Adrenal gland (tissue), 12 donors: Measurements from ENCODE around the gene CEL. TPM values are rescaled to one million over a fixed set of nuclear protein-coding genes. Genes with fewer than 3 reads are reported as not detected.

Source experiments
- DNase-seq, 7 donors: peaks; one replicate each; pipeline ENCODE4 v3.0.0-alpha.2; 2019 to 2020
- H3K27ac ChIP-seq, 5 donors: fragments of 200-600 bp; sonication (generic) in 4 of 5; 1 replicate in 3 of 5; 2 replicates in 2 of 5; pipeline versions ENCODE4 v1.5.1 to v1.8.0; 2016 to 2020; ENCODE audit warnings: mild to moderate bottlenecking in 1 of 5
- H3K27me3 ChIP-seq: fragments of 200-600 bp; 2 replicates; pipeline ENCODE4 v1.8.0; 2021
- H3K36me3 ChIP-seq, 2 donors: fragments of 200-600 bp; replicated peaks in 1 of 2; 1 replicate in 1 of 2; 2 replicates in 1 of 2; pipeline versions ENCODE4 v1.5.1 to v1.8.0; 2018 to 2022
- H3K4me1 ChIP-seq, 2 donors: fragments of 200-600 bp; replicated peaks in 1 of 2; 1 replicate in 1 of 2; 2 replicates in 1 of 2; pipeline versions ENCODE4 v1.5.1 to v1.8.0; 2018 to 2021
- H3K4me3 ChIP-seq, 4 donors: fragments of 200-600 bp; sonication (generic) in 3 of 4; one replicate each; pipeline ENCODE4 v1.5.1; 2016 to 2018
- H3K9me3 ChIP-seq, 3 donors: fragments of 200-600 bp; sonication (generic) in 1 of 3; replicated peaks in 1 of 3; 1 replicate in 2 of 3; 2 replicates in 1 of 3; pipeline versions ENCODE4 v1.5.1 to v1.8.0; 2016 to 2021
- CTCF ChIP-seq, 6 experiments: fragments of 450-650 bp in 4 of 6; fragments of 200-600 bp in 2 of 6; sonication (generic) in 1 of 6; IDR thresholded peaks; 1 replicate in 5 of 6; 2 replicates in 1 of 6; pipeline versions ENCODE4 v1.5.1 to v1.8.0; 2016 to 2021; ENCODE audit warnings: antibody characterized with exemption in 6 of 6, mild to moderate bottlenecking in 2 of 6, moderate library complexity in 1 of 6
- POLR2A ChIP-seq, 2 donors: fragments of 450-650 bp; IDR thresholded peaks; one replicate each; pipeline ENCODE4 v1.6.1; 2017; ENCODE audit warnings: antibody characterized with exemption in 2 of 2, mild to moderate bottlenecking in 2 of 2, moderate library complexity in 1 of 2
- WGBS, 4 donors: extraction: QIAGEN DNeasy Blood & Tissue Kit in 2 of 4; methylation state at CpG; one replicate each; pipeline versions ENCODE4 v1.1.5 to v1.1.7; 2013 to 2017; 5-methylcytosine and 5-hydroxymethylcytosine counted together
- intact Hi-C, 2 donors: fragments of 100-400 bp; cut with DNase I; formaldehyde crosslinking; loops; one replicate each; pipeline versions ENCODE4 v1.14.1 to v1.15.0; 2022 to 2023
- polyA plus RNA-seq, 3 donors: library from polyadenylated mRNA; stranded (reverse); fragments of 200-250 nt in 2 of 3; fragments of 350-450 nt in 1 of 3; fragmentation: Illumina TruSeq in 1 of 3; extraction: RNeasy Lipid Tissue Mini Kit (QIAGEN cat#74804) in 1 of 3; gene quantifications; one replicate each; pipeline ENCODE4 v1.2.3, GENCODE V29; 2013 to 2014
- total RNA-seq, 9 donors: library from RNA; depleted of rRNA in 4 of 9; stranded (reverse); fragments of >200 nt in 4 of 9; fragments of 120-200 nt in 1 of 9; fragmentation: NEBNext Ultra II Directional in 1 of 9; extraction: Animal tissue kit (Norgen Biotek cat#: 25700) in 1 of 9; gene quantifications; one replicate each; pipeline versions ENCODE4 v1.1.0 to v1.2.4, GENCODE V29; 2013 to 2023
- donor health status: healthy with polysubstance abuse.
- donor health status: Bipolar disorder and iron deficiency.
- donor health status: DM: yes; HTN: yes; CAD: no.
- donor health status: DM: no; HTN: no; CAD: no.
- donor health status: DM: no; HTN: no; CAD: no.
- donor health status: DM: yes; HTN: yes; CAD: no.

The CEL gene
- total and polyA plus RNA-seq, 12 donors, result 0.27 to 6.1 (median 2.1) TPM; not detected in 1

- Histone ChIP-seq H3K27ac (no peak overlapping the region), H3K36me3 (peaks cover 0 to 95% of the 10 kb centered on the region in 2 donors), H3K4me3 (no peak overlapping the region), H3K27me3 (no peaks in the 10 kb centered on the region), H3K4me1 (peaks cover 0 to 5% of the 10 kb centered on the region in 2 donors), H3K9me3 (no peaks in the 10 kb centered on the region)
- 91 to 94% (median 92%) methylated on average over 15 to 17 of the region's 17 CpGs for WGBS, 4 donors
- intact Hi-C loops, result no loop called here
- peak in 5 of 7 donors; percentile 9 to 20 (median 16) for DNase-seq
- TF ChIP-seq POLR2A (IDR thresholded peaks at IDR 0.05) (no peak), CTCF (IDR thresholded peaks at IDR 0.05) (no peak)
Measured at GRCh38 chr9:133106511-133107244, 44.9 kb downstream of the CEL start.

- H3K4me1 ChIP-seq, result peaks cover 0 to 10% of the 10 kb centered on the region in 2 donors
- 92 to 95% (median 94%) methylated on average over 6 to 13 of the region's 13 CpGs for WGBS, 4 donors
- TF ChIP-seq POLR2A (IDR thresholded peaks at IDR 0.05), result no peak
- no peak for TF ChIP-seq CTCF (IDR thresholded peaks at IDR 0.05)
- peak in 4 of 7 donors; percentile 6 to 18 (median 11) for DNase-seq
- H3K27me3 ChIP-seq, result no peaks in the 10 kb centered on the region
- peaks cover 0 to 93% of the 10 kb centered on the region in 2 donors for H3K36me3 ChIP-seq
- H3K4me3 ChIP-seq, result no peak overlapping the region
- H3K9me3 ChIP-seq, result no peaks in the 10 kb centered on the region
- intact Hi-C loops, result no loop called here
- no peak overlapping the region for H3K27ac ChIP-seq
Measured at GRCh38 chr9:133107245-133107722, 45.5 kb downstream of the CEL start.

- H3K4me1 ChIP-seq, result peaks cover 5 to 19% of the 10 kb centered on the region in 2 donors
- H3K27ac ChIP-seq, result no peak overlapping the region
- intact Hi-C loops, result no loop called here
- peaks cover 0 to 84% of the 10 kb centered on the region in 2 donors for H3K36me3 ChIP-seq
- H3K4me3 ChIP-seq, result no peak overlapping the region
- H3K27me3 ChIP-seq, result no peaks in the 10 kb centered on the region
- no peaks in the 10 kb centered on the region for H3K9me3 ChIP-seq
- TF ChIP-seq POLR2A (IDR thresholded peaks at IDR 0.05) (no peak), CTCF (IDR thresholded peaks at IDR 0.05) (no peak)
- WGBS, 4 donors, result 93 to 97% (median 94%) methylated on average over 5 to 18 of the region's 18 CpGs
- DNase-seq, result peak in 5 of 7 donors; percentile 3 to 20 (median 9)
Measured at GRCh38 chr9:133107961-133108793, 46.4 kb downstream of the CEL start.
